Ovary (tissue), 3 donors: ENCODE measurements around the gene OR4E2.

ENCODE experiments used
- CTCF ChIP-seq, 3 donors: fragments of 450-650 bp in 2 of 3; fragments of 200-600 bp in 1 of 3; IDR thresholded peaks; one replicate each; pipeline versions ENCODE4 v1.5.1 to v1.8.0; 2016 to 2022; ENCODE audit warnings: antibody characterized with exemption in 3 of 3, mild to moderate bottlenecking in 1 of 3
- POLR2A ChIP-seq: fragments of 450-650 bp; IDR thresholded peaks from one replicate; pipeline ENCODE4 v1.6.1; 2017; ENCODE audit warnings: antibody characterized with exemption, mild to moderate bottlenecking, moderate library complexity
- donor health status: DM: no; HTN: no; CAD: no.

GRCh38 chr14:21671371-21671770 lies 17.7 kb downstream of the OR4E2 start:
- no peak for TF ChIP-seq POLR2A
- no peak for TF ChIP-seq CTCF (IDR thresholded peaks at IDR 0.05)
